Measurements from ENCODE around the gene CAB39. TPM values are rescaled to one million over a fixed set of nuclear protein-coding genes. Genes with fewer than 3 reads are reported as not detected.

Gene CAB39
- total and polyA plus RNA-seq, 2 of the 8 experiments (the other 6 are each of a cell fraction or from before 2014, with no cell fraction given), result 16.4 to 50.5 TPM

DNA sequence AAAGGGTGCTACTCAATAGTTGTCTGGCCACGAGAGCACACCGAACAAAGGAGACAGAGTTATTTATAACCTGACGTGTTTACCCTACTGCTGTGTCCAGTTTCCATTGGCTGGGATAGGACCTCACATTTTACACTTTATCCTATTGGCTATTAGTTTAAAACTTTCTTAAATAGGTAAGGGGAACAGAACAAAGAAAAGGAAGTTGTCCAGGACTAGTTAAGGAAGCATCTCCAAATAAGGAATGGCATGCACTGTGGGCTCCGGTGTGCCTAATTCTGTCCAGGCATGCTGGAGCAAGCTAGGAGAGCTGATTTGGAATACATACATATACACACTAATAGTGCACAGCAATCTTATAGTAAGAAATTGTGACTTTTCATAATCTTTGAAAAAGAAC is 72.2 kb downstream of the CAB39 start (continued):
- TF ChIP-seq, protein P1, sequence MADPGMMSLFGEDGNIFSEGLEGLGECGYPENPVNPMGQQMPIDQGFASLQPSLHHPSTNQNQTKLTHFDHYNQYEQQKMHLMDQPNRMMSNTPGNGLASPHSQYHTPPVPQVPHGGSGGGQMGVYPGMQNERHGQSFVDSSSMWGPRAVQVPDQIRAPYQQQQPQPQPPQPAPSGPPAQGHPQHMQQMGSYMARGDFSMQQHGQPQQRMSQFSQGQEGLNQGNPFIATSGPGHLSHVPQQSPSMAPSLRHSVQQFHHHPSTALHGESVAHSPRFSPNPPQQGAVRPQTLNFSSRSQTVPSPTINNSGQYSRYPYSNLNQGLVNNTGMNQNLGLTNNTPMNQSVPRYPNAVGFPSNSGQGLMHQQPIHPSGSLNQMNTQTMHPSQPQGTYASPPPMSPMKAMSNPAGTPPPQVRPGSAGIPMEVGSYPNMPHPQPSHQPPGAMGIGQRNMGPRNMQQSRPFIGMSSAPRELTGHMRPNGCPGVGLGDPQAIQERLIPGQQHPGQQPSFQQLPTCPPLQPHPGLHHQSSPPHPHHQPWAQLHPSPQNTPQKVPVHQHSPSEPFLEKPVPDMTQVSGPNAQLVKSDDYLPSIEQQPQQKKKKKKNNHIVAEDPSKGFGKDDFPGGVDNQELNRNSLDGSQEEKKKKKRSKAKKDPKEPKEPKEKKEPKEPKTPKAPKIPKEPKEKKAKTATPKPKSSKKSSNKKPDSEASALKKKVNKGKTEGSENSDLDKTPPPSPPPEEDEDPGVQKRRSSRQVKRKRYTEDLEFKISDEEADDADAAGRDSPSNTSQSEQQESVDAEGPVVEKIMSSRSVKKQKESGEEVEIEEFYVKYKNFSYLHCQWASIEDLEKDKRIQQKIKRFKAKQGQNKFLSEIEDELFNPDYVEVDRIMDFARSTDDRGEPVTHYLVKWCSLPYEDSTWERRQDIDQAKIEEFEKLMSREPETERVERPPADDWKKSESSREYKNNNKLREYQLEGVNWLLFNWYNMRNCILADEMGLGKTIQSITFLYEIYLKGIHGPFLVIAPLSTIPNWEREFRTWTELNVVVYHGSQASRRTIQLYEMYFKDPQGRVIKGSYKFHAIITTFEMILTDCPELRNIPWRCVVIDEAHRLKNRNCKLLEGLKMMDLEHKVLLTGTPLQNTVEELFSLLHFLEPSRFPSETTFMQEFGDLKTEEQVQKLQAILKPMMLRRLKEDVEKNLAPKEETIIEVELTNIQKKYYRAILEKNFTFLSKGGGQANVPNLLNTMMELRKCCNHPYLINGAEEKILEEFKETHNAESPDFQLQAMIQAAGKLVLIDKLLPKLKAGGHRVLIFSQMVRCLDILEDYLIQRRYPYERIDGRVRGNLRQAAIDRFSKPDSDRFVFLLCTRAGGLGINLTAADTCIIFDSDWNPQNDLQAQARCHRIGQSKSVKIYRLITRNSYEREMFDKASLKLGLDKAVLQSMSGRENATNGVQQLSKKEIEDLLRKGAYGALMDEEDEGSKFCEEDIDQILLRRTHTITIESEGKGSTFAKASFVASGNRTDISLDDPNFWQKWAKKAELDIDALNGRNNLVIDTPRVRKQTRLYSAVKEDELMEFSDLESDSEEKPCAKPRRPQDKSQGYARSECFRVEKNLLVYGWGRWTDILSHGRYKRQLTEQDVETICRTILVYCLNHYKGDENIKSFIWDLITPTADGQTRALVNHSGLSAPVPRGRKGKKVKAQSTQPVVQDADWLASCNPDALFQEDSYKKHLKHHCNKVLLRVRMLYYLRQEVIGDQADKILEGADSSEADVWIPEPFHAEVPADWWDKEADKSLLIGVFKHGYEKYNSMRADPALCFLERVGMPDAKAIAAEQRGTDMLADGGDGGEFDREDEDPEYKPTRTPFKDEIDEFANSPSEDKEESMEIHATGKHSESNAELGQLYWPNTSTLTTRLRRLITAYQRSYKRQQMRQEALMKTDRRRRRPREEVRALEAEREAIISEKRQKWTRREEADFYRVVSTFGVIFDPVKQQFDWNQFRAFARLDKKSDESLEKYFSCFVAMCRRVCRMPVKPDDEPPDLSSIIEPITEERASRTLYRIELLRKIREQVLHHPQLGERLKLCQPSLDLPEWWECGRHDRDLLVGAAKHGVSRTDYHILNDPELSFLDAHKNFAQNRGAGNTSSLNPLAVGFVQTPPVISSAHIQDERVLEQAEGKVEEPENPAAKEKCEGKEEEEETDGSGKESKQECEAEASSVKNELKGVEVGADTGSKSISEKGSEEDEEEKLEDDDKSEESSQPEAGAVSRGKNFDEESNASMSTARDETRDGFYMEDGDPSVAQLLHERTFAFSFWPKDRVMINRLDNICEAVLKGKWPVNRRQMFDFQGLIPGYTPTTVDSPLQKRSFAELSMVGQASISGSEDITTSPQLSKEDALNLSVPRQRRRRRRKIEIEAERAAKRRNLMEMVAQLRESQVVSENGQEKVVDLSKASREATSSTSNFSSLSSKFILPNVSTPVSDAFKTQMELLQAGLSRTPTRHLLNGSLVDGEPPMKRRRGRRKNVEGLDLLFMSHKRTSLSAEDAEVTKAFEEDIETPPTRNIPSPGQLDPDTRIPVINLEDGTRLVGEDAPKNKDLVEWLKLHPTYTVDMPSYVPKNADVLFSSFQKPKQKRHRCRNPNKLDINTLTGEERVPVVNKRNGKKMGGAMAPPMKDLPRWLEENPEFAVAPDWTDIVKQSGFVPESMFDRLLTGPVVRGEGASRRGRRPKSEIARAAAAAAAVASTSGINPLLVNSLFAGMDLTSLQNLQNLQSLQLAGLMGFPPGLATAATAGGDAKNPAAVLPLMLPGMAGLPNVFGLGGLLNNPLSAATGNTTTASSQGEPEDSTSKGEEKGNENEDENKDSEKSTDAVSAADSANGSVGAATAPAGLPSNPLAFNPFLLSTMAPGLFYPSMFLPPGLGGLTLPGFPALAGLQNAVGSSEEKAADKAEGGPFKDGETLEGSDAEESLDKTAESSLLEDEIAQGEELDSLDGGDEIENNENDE (IDR thresholded peaks at IDR 0.05; ENCODE audit: insufficient replicate concordance, low read length), result no peak

All from H1 (cell line).